HepG2 (cell line): ENCODE results near the gene SND1.

Experiments
- EZH2 ChIP-seq: conservative IDR thresholded peaks from 2 replicates; pipeline ENCODE4 v1.6.1; 2012; ENCODE audit warnings: mild to moderate bottlenecking, low read depth, low read length, moderate library complexity
- TF ChIP-seq, protein P1 (sequence below): sonication (generic); formaldehyde crosslinking; IDR thresholded peaks from 2 replicates; pipeline ENCODE4 v1.5.0; 2020; ENCODE audit warnings: mild to moderate bottlenecking, missing genetic modification reagents, moderate library complexity
- TF ChIP-seq, protein P2 (sequence below): sonication (generic); formaldehyde crosslinking; IDR thresholded peaks from 2 replicates; pipeline ENCODE4 v1.5.1; 2020; ENCODE audit warnings: missing genetic modification reagents, mild to moderate bottlenecking, borderline replicate concordance

GRCh38 chr7:127914693-127915092 lies 262.7 kb downstream of the SND1 start:
- TF ChIP-seq, protein P1, sequence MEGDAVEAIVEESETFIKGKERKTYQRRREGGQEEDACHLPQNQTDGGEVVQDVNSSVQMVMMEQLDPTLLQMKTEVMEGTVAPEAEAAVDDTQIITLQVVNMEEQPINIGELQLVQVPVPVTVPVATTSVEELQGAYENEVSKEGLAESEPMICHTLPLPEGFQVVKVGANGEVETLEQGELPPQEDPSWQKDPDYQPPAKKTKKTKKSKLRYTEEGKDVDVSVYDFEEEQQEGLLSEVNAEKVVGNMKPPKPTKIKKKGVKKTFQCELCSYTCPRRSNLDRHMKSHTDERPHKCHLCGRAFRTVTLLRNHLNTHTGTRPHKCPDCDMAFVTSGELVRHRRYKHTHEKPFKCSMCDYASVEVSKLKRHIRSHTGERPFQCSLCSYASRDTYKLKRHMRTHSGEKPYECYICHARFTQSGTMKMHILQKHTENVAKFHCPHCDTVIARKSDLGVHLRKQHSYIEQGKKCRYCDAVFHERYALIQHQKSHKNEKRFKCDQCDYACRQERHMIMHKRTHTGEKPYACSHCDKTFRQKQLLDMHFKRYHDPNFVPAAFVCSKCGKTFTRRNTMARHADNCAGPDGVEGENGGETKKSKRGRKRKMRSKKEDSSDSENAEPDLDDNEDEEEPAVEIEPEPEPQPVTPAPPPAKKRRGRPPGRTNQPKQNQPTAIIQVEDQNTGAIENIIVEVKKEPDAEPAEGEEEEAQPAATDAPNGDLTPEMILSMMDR (CRISPR knock-in tag), result no peak
- TF ChIP-seq, protein P2, sequence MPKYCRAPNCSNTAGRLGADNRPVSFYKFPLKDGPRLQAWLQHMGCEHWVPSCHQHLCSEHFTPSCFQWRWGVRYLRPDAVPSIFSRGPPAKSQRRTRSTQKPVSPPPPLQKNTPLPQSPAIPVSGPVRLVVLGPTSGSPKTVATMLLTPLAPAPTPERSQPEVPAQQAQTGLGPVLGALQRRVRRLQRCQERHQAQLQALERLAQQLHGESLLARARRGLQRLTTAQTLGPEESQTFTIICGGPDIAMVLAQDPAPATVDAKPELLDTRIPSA, result no peak
- no peak for TF ChIP-seq EZH2
